H54 (cell line): ENCODE results near the gene RAD51D.
"Not testable (repeated sequence)": the region's sequence is repeated elsewhere in the genome, so short reads cannot be mapped to it uniquely, and the experiment has no call there.

Experiments
- DNase-seq: peaks from one replicate; pipeline ENCODE4 v3.0.0; 2011; ENCODE audit warnings: low spot score, mixed read lengths; ENCODE audit not compliant: insufficient read length
- FAIRE-seq: peaks from 3 replicates; lab custom pipeline; 2011; peaks lifted over from hg19 to GRCh38; lab: Jason Lieb, UNC
- POLR2A ChIP-seq: IDR thresholded peaks from 2 replicates; pipeline ENCODE4 v1.6.1; 2011; ENCODE audit warnings: low read depth, mild to moderate bottlenecking, low read length

The RAD51D gene

DNA sequence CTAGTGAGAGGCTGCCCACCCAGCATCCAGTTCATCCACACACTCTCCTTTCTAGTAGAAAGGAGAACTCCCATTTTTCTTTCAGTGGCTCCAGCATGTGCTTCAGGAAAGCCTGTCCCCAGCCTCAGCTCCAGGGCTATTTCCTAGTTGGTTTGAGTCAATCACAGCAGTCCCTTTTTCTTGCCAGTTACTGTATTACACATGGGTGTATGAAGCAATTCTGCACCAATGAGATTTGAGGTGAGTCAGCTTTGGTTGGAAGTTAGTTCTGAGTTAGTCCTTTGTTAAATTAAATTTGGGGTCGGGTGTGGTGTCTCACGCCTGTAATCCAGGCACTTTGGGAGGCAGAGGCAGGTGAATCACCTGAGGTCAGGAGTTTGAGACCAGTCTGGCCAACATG is 24.8 kb downstream of the RAD51D start:
- TF ChIP-seq POLR2A, result no peak
- DNase-seq (peak; percentile 57), FAIRE-seq (no peak)

DNA sequence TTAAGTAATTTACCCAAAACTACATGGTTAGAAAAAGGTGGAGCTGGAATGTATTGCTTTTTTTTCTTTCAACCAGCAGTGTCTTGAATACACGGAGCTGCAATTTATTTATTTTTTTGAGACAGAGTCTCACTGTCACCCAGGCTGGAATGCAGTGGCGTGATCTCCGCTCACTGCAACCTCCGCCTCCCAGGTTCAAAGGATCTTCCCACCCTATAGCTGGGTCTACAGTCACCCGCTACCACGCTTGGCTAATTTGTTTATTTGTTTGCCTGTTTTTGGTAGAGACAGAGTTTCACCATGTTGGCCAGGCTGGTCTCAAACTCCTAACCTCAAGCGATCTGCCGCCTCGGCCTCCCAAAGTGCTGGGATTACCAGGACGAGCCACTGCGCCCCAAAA is 29.0 kb downstream of the RAD51D start:
- DNase-seq, result not testable (repeated sequence)

DNA sequence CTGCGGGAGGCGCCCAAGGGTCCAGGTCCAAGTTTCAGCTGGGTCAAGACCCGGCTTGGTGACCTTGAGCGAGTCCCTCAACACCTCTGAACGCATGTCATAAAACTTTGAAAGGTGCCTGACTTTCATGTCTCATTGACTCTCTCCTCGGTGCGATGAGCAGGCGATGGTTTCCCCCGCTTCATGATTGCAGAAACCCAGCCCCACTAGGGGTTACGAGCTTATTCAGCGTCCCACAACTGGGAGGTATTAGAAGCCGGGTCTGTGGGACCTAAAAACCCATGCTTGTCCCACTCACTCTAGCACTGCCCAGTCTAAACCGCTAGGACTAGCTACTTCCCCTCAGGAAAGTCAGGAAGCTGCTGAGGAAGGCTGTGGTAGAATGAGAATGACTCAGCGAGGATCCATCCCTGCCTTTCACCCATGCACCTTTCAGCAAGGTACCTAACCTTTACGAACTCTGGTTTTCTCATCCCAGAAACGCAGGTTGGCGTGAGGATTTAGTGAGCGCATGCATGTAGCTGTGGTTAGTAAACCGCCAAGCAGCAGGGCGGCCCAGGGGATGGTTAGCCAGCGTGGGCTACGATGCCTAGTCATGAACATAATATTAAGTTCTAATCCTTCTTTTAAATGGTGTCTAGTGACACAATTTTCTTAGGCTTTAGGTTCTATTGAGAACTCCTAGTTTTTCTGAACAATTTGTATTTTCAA is 29.9 kb downstream of the RAD51D start:
- FAIRE-seq, result no peak
- DNase-seq, result peak; percentile 40
- no peak for TF ChIP-seq POLR2A

More for the DNA sequence above, 29.0 kb downstream of the RAD51D start:
- FAIRE-seq, result not testable (repeated sequence)

DNA sequence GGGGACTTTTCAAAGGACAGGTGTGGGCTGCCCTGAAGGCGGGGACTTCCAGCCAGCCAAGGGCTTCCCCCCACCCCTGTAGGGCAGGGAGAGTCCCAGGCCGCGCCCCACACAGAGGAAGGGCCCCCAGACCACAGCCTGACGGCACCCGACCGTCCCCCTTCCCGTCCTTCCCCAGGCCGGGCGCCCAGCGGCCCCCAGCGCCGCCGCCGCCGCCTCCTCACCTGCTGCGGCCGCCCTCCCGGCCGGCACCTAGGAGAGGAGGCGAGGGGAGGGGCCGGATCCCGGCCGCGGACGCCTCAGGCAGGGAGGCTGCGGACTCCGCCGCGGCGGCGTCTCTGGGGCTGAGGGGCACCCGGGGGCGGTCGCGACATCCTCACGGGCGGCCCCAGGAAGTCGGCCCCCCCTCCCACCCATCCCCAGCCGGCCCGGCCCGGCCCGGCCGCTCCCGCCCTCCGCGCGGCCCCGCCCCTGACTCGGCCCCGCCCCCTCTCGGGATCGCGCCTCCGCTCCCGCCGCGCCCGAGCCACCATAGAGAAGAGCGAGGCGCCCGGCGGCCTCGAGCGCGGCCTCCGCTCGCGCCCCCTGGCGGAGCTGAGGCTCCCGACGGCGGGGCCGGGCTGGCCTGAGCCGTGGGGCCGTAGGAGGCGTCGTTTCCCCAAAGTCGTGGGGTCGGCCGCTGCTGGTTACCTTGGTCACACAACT is 30.6 kb downstream of the RAD51D start:
- FAIRE-seq, result no peak
- TF ChIP-seq POLR2A, result 0 out of 2 replicates have a peak, but pooled peaks have one; percentile 27

DNA sequence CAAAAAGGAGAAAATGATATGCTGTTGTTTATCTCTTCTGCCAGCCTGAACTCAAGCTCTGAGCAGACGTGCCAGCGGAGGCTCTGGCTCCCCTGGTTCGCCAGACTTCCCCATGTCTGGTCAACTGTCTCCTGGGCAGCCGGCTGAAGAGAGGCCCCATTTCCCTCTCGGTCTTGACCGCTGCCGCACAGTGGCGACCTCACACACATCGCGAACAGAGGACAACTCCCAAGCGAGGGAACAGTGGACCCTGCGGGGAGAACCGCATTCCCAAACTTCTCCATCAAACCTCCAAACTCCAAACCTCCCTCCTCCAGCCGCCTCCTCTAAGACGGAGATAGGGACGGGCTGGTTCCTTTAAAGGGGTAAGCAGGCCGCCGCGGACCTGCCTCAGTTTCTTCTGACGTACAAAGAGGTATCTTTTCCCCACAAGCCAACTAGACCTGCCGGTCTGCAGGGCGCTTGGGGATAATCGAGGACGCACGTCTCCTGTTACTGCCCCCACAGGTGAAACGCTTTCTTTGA is 31.2 kb downstream of the RAD51D start:
- FAIRE-seq (no peak), DNase-seq (peak; percentile 24)
- 0 out of 2 replicates have a peak, but pooled peaks have one; percentile 30 for TF ChIP-seq POLR2A

More for the DNA sequence above, 30.6 kb downstream of the RAD51D start:
- DNase-seq, result peak; percentile 51

DNA sequence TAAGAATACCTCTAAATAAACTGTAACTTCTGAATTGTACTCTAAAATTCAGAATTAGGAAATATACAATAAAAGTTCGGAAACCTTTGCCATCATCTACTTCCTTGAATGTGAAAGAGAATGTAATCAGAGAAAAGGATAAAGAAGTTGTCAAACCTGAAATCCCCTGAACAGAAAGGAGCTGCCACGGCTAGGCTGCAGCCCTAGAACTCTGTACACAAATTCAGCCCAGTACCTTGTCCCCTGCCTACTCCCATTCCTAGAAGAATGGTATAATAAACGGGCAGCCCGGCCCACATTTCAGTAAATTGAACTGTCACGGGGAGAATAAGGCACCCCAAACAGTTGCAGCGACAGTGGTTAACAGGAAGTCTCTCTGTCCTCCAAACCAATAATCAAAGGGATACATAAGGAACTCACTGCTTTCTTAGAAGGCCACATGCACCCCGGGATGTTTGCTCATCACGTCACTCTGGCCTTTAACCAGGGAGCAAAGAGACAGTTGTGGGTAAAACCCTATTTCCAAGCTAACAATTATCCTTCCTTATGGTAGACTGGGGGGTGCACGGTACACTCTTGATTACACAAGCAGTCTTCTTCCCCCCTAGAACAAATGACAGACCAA is 31.8 kb downstream of the RAD51D start:
- FAIRE-seq, result no peak
- DNase-seq, result peak; percentile 11
- no peak for TF ChIP-seq POLR2A

DNA sequence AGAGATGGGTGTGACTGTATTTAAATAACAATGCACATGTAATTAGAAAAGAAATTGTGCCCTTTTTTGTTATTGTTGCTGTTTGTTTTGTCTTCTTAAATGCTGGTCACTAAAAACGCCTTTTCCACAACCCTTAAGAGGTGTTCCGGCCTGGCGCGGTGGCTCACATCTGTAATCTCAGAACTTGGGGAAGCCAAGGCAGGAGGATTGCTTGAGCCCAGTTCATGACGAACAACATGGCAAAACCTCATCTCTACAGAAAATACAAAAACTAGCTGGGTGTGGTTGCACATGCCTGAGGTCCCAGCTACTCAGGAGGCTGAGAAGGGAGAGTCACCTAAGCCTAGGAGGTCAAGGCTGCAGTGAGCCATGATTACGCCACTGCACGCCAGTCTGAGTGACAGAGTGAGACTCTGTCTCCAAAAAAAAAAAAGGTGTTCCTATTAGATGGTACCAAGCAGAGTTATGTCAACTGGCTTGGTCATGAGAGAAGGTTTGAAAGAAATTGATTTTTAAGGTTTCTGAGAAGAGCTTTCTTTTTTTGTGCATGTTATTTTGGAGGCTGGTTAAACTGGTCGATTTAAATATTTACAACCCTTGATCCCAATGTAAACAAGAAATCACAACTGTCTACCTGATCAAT is 32.6 kb downstream of the RAD51D start:
- no peak for FAIRE-seq
- DNase-seq, result no peak
- no peak for TF ChIP-seq POLR2A

DNA sequence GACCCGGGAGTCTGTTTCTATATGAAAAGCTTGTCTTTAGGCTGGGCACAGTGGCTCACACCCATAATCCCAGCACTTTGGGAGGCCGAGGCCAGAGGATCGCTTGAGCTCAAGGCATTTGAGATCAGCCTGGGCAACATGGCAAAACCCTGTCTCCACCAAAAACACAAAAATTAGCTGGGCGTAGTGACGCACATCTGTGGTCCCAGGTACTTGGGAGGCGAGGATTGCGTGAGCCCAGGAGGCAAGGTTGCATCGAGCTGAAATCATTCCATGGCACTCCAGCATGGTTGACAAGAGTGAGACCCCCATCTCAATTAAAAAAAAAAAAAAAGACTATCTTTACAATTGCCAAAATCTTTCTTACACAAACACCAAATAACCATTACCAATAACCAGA is 33.5 kb downstream of the RAD51D start:
- FAIRE-seq, result no peak
- DNase-seq, result no peak
- no peak for TF ChIP-seq POLR2A

DNA sequence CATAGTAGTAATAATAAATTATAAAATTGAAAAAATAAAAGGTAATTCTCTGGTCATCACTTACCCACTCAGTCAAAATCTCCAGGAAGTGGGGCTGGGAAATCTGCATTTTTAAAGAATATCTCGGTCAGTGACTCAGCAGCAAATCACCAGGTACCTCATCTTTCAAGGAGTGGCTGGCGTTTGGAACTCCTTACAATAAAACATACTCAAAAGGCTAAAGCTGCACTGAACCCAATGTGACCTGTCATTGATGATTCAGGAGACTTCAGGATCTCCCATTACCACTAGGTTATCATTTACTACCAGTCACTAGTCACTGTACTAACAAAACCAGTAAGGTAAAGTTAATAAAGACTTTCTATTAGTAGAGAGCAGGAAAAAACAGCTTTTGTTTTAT is 34.7 kb downstream of the RAD51D start:
- DNase-seq (peak; percentile 49), FAIRE-seq (no peak)
- TF ChIP-seq POLR2A, result no peak

DNA sequence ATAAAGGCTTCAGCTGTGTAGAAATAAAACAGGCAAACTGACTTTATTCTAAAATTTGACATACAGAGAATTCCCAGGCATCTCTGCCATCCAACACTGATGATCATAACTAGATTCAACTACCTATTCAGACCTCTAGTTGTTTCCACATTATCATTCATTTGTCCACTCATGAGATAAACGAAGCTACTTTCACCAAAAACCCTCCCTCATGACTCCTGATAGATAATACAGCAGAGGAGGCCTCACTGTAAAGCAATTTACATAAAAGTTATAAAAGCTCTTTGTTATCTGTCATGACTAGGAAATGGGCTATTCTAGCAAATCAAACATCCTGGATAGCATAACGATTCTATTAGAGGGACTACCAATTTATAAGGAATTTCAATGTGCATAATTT is 36.6 kb downstream of the RAD51D start:
- FAIRE-seq, result no peak
- DNase-seq, result no peak
- no peak for TF ChIP-seq POLR2A

DNA sequence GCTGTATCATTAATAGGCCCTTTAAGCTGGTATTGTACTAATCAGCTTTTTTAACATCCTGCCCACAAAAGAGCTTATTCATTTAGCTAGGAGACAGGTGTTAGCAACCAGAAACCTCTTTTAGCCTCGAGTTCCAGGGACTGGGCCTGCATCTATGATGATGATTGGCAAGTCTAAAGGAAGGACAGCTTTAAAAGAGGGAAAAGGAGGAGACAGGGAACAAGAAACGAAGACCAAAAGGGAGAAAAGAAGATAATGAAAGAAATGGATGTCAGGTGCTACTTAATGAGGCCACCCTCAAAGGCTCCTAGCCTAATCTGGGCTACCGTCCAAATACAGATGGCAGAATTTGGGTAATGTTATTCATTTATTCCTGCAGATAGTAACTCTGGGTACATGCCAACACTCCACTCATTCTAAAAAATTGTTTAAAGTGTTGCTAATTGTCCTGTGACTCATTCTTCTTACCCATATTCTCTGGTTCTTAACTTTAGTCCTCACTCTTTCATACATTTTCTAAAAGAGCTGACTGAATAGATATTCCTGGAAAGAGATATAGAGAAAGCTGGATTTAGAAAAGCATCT is 37.5 kb downstream of the RAD51D start:
- no peak for TF ChIP-seq POLR2A
- DNase-seq (peak; percentile 16), FAIRE-seq (peak; percentile 57)

DNA sequence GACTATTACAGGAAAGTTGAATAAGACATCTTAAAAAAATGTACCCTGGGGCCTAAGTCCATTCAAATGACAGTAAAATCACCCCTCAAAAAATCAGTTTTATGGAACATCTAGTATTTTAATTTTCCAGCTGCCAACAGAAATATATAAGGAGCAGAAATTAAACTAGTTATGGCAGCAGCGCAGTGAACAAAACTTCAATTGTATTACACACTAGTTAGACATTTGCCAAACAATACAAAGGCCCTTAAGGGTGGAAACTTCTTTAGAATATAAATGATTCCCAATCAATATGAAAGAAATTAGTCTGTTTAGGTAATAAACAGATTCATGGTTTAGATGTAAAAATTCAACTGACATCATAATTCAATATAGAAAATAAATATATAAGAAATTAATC is 38.0 kb downstream of the RAD51D start:
- no peak for TF ChIP-seq POLR2A
- FAIRE-seq (no peak), DNase-seq (no peak)

DNA sequence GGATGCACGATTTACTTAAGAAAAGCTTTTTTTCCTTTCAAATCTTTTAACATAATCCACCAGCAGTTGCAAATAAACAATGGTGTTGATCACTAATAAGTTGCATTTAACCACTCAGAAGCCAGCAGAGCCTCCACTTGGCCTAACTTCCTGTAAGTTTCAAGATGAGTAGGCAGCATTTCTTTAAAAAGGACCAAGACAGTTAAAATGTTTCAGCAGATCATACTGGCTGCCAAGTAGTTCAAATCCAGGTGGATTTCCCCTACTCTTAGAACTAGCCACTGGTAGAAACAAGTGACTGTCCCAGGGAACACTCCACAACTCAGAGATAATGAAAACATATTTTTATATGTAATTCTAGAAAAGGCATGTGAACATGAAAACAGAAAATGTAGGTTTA is 39.1 kb downstream of the RAD51D start:
- no peak for TF ChIP-seq POLR2A
- FAIRE-seq (no peak), DNase-seq (no peak)
